Daoy (cell line): ENCODE results near the gene FGD5. TPM values are rescaled to one million over a fixed set of nuclear protein-coding genes. Genes with fewer than 3 reads are reported as not detected.
A peak's percentile ranks its signal among the peaks of the same experiment; 100 is the strongest.

ENCODE experiments used
- DNase-seq: peaks from one replicate; pipeline ENCODE4 v3.0.0-alpha.2; 2015; ENCODE audit warnings: low read depth
- total RNA-seq: library from RNA; depleted of rRNA; stranded (reverse); fragments of >200 nt; shearing (Covaris generic); gene quantifications from 2 replicates; pipeline ENCODE4 v1.2.3, GENCODE V29; 2014

Gene FGD5
- total RNA-seq, 1 experiment from 2014 or later: 7.0 TPM

DNA sequence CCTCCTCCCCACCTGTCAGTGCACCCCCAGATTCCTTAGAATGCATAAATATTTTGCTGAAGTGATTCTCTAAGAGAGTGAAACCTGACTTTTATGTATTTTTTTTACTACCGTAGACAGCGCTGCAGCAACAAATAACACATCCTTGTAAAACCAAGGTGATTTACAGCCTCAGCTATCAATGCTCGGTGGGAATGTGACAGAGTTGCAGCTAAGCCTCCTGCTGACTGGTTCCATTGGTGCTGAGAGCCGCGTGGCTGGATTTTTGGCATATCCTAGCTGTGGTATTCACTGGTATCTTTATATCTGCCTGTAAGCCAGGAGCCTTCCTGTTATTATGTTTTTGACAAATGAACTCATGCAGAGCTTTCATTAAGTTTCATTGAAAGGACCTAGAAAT lies 11.0 kb downstream of the FGD5 start:
- DNase-seq: no peak

DNA sequence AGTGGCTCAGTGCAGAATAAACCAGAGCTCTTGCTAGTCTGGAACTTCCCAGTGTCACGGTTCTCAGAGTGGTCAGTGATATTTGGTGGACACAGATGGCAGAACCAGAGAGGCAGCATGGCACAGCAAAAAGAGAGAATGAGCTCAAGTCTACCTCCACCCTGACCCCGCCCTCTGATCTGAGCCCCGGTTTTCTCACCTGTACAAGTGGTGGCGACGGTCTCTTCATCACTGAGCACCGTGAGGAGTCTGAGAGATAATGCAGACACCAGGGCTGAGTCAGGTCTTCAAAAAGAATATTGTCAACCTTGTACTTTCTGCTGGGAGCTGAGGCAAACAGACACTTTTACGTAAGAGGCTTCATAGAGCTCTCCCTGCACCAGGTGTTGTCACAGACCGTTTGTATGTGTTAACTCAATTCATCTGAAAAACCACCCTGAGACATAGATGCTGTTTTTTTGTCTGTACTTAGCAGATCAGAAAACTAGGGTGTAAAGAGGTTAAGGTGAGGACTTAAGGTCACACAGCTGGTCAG lies 13.2 kb downstream of the FGD5 start:
- DNase-seq: no peak

DNA sequence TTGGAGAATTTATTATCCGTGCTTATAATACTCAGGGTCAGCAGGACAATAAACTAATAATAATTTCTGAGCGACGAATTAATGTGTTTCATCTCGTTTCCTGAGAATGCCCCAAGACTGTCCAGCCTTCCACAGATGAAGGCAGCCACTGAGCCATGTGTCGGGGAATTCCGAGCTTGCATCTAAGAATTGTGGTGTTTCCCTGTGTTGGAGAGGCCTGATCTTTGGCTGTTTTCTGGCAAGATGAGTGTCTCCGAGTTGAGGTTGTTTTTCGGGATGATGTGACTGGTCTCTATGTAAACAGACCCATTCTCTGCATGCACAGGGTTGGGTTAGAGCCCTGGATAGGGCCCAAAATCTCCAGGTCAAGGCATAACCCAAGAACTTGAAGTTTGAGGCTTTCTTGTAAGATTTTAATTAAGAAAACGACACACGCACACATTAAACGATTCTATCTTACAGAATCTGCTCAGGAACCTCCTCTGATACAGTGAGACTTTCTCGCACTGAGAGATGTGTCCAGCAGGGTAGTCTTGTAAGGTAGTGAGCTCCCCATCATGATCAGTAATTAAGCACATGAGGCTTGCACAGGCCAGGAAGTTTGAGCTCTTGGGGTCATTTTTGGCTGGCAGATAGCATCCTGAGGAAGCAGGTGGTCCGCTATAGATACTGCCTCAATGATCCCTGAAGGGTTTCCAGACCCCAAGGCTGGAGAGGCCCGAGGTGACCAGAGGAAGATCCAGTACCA lies 14.4 kb downstream of the FGD5 start:
- DNase-seq: no peak

DNA sequence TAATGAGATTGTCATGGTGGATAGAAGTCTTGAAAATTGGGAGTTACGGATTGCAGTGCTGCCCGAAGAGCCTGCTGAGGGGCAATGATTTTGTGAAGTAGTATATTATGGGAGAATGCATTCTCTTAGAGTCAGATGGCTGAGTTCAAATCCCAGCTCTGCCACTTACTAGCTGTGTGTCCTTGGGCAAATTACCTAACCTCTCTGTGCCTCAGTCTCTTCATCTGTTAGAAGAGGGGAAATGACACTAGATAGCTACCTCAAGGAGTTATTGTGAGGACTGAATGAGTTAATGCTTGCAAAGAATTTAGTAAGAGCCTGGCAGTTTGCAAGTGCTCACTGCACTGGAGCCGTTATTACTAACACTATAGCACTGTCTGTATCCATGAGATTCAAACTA lies 15.4 kb downstream of the FGD5 start:
- DNase-seq: no peak

DNA sequence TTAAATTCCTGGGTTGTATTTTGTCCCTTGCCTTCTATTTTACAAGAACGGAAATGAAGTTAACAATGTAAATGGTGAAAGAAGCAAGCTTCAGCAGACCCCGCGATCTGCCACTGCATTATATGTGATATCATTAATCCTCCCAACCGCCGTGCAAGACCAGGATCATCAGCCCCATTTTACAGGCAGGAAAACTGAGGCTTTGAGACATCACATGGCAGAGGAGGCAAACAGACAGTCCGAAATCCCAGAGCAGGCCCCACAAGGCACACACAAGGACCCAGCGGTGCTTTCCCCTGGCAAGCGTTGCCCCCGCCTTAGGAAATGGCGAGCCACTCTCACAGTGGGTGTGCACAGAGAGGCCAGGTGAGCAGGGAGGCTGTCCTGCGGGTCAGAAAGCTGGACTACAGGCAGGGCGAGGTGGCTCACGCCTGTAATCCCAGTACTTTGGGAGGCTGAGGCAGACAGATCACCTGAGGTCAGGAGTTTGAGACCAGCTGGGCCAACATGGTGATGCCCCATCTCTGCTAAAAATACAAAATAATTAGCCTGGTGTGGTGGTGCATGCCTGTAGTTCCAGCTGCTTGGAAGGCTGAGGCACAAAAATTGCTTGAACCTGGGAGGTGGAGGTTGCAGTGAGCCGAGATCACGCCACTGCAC lies 16.2 kb downstream of the FGD5 start:
- DNase-seq: no peak

DNA sequence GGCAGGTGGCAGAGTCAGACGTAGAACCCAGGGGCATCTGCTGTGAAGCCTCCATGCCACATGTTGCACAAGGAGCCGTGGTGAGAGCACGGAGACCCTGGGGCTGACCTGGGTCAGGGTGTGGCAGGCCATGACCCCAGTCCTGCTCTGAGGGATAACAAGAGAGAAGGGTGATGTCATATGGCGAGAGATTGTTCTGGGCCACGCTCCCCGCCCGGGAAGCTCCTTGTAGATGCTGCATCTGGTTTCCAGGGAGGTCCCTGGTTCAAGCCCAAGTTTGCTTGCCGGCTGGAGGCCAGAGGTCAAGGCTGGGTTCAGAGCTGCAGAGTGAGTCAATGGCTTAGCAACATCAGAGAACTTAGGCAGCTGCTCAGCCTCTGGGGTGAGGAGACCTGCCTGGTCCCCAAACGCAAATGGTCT lies 17.3 kb downstream of the FGD5 start:
- DNase-seq: no peak

DNA sequence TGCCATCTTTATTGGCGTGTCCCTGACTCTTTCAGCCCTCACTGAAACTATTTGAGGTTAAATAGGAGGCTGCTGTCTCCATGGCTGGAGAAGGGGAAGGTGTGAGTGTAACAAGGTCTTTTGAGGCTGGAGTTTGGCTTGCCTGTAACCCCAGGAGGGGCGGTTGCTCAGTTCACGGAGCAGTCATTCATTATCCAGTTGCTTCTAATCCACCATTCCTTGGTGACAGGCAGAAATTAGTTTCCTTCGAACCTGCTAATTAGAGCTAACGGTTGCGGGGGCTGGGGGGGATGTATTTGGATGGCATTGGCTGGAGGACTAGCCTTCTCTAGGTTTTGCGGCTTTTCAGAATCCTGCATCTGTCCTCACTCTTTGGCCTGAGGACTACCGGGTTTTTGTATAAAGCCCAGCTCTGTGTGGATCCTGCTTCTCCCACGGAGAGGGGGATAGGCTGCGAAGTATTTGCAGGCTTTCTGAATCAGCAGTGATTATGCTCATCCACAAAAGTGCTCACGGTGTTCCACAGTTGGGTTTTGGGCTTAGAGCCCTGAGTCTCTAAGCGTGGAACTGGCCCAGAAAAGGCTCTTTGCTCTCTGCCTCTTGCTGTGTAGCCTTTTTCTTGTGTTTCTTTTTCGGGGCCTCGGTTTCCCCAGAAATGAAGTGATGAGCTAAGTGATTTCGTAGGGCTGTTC lies 18.6 kb downstream of the FGD5 start:
- DNase-seq: no peak

DNA sequence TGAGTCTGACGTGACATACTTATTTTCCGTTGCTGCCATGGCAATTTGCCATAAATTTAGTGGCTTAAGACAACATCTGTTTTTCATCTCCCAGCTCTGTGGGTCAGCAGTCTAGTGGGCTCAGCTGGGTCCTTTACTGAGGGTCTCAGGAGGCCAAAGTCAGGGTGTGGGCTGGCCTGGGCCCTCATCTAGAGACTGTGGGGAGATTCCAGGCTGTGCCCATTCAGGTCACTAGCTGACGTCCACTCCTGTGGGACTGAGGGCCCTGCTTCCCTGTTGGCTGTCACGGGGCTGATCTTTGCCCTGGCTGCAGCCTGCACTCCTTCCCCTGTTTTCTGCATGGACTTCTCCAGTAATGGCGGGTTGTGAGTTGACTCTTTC lies 19.1 kb downstream of the FGD5 start:
- DNase-seq: no peak

DNA sequence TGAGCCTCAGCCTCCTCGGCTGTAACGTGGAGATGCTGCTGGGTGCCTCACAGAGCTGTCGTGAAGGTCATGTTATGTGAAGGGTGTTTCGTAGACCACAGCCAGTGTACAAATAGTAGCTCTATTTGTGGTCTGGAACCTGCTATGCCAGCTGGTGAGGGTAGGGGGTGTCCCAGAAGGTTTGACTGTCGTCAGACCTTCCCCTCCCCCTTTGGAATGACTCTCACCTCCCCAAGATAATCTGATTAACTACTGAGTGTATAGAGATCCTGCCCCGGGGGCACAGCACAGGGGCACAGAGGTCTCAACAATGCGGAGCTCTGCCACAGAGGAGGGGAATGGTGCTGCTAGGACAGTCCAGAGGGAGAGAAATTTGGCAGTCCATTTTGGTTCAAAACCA lies 20.5 kb downstream of the FGD5 start:
- peak; percentile 32 for DNase-seq

DNA sequence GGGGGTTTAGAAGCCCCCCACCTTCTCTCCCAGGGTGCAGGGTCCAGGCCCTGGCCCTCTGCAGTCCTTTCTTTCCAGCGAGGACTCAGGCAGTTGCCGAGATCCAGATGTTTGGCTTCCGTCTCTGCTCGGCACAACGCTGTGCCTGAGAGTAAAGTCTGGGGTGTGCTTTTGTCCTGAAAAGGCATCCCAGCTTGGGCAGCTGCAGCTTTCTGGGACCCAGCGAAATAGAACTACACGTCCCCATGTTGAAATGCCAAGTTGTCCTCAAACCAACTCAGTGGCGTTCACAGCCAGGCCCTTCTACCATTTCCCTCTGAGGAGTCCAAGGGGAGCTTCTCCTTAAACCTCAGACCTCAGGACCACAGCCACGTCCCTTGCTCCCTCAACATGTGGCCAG lies 23.1 kb downstream of the FGD5 start:
- DNase-seq: no peak

DNA sequence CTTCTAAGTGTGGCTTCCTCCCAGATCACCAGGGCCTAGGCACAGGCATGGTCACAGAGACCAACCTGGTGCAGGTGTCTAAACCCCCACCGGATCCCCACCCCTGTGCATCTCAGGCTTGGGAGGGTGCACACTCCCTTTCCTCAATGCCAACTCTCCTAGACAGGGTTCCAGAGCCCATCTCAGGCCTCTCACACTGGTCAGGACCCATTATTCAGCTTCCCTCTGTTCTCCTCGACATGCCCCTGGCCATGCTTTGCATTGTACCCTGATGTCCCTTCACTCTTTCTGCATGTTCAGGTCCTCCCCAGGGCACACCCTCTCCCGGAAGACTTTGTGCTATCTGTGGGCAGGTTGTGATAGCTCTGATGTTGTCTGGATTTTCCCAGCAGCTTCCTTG lies 23.5 kb downstream of the FGD5 start:
- no peak for DNase-seq

DNA sequence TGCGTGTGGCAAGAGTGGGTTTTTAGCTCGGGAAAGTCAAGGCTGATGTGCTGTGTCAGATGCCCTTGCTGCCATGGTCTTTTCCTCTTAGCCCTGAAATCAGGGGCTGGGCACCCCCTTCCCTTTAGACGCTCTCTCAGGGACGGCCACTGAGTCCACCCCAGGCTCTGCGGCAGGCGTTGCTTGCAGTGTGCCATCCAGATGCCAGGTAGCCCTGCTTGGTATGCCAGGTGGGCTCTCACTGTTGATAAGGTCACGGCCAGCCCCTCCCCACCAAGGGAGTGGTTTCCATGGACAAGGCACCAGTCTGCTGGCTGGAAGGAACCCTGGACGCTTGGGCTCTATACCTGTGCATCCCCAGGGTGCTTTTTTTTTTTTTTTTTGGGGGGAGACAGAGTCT lies 24.6 kb downstream of the FGD5 start:
- no peak for DNase-seq

DNA sequence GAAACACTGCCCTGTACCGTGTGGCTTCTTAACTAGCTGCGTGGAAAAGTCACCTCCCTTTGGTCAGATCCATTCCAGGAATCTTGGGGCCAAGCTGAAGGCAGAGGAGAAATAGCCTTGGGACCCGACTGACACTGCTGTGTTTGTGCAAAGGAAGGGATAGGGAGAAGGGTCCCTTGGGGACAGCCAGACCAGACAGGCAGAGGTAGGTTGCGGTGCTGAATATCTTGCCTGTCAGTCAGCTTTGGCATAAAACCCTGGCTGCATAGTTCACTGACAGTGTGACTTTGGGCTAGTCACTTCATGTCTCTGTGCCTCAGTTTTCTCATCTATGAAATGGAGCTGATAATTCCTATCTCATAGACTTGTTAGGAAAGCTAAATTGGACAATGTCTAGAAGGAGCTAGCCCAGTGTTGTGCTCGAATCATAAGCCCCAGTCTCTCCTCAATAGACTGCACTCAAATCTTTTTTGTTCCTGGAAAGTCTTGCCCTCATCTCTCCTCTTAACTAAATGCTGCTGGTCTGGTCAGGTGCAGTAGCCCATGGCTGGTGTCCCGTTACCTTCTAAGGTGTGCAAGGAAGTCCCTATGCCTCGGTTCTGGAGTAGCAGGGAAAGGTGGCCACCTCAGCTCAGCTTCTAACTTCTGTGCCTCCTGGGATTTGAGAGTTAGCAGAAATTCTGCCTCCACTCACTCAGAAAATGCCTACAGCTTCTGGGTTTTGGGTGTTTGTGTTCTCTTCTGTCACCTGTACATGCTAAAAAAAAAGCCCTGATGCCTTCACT lies 25.8 kb downstream of the FGD5 start:
- no peak for DNase-seq

DNA sequence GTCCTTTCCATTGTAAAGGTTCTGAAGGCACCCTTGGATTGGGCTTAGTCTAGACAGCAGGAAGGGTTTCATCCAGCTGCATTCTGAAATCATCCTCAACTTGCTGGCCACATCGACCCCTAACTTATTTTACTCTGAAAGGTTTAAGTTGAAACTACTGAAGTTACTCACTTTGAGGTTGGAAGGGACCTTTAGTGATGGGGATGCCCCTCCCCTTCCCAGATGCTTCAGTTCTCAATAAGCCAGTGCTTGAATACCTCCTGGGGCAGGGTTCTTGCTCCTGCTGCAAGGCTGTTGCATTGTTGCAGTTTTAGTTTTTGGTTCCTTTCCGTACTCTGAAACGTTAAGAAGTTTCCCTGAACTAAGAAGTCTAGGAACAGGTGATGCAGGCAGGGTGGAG lies 26.4 kb downstream of the FGD5 start:
- DNase-seq: no peak

DNA sequence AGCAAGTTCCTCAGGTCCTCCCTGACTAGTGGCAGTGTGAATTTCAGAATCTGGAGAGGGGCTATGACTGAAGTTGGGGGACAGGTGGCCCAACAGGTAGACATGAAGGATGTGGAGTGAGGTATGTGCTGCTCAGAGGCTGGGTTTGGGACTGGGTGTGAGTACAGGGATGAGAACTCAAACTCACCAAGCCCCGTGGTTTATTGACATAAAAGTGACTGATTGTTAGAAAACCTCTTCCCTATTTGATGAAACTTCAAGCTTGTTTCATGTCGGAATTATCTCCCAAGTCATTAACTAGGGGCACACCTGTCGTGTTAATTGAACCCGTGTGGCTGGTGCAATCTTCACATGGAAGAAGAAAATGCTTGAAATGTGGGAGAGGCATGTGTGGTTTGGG lies 27.1 kb downstream of the FGD5 start:
- DNase-seq: no peak

DNA sequence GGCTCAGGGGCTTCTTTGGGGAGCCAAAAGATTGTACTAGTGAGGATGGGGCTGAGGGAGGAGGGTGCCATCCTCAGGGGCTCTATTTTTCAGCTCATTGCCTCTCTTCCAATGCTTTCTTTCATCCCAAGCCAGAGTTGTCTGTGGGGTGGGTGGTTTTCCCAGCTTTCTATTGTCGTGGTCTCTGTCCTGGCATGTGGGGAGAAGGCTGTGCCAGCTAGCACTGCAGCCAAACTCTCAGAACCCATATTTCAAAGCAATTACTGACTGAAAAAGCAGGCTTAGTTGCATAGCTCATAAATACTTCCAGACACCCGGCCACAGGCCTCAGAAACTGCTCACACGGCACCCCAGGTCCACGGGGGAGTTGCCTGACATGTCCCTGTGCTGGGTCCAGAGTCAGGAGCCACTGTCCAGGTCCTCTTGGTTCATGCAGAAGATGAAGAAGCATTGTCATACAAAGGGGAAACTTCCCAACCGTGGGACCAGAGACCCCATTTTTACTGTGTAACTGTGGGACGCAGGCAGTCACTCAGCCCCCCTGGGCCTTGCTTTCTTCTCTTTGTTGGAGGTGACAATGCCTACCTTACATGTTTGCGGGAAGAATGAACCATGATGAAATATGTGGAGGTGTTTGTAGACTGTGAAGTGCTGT lies 27.6 kb downstream of the FGD5 start:
- no peak for DNase-seq

DNA sequence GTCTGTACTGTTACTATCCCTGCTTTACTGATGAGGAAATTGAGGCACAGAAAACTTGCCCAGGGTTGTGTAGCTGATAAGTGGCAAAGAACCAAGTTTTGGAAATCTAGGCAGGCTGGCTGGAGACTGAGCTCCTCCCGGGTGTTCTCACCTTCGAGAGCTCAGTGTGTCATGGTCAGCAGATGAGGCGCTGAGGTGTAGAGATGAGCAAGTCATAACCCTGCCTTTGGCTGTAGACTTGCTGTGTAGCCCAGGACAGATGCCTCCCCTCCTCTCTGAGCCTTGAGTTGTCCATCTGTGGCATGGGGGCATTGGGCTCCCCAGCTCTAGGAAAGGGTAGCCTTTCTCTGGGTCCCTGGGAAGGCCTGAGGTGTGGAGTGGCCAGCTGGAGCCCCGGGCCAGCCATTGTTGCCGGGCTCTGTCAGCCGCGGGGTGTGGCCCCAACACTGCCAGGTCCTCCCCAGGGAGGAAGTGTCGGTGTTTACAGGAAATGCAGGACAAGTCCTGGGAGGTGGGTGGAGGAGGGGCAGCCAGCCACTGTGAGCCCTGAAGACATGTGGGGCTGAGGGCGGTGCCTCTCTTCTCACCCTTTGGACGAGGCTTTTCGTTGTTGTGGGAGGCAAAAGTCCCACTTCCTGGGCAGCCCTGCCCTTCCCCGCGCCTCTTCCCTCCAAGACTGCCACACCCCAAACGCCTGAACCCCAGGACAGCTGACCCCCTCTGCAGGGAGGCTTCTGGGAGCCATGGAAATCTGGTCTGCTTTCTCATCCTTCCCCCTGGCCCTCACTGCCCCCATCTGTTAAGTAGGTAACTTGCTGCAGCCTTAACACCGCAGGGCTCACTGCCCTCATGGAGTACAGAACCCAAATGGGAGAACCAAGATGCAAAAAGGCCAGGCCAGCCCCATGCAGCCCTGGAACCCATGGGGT lies 29.1 kb downstream of the FGD5 start:
- DNase-seq: peak; percentile 68

DNA sequence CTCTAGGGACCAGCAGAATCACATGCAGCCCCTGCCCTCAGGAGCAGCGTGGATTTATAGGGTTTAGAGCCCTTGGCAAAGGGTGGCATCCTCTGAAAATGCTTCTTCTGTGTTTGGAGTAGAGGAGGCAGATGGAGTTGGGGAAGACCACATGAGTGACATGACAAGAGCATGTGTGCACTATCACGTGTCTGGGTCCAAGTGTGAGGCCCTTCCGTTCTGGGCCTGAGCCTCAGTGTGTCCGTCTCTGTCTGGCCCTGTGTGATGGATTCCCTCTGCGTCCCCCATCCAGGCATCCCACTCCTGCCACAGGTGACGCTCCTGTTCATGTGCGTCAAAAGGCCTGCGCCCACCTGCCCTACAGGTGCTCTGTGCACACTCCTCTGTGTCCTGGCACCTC lies 30.1 kb downstream of the FGD5 start:
- no peak for DNase-seq

DNA sequence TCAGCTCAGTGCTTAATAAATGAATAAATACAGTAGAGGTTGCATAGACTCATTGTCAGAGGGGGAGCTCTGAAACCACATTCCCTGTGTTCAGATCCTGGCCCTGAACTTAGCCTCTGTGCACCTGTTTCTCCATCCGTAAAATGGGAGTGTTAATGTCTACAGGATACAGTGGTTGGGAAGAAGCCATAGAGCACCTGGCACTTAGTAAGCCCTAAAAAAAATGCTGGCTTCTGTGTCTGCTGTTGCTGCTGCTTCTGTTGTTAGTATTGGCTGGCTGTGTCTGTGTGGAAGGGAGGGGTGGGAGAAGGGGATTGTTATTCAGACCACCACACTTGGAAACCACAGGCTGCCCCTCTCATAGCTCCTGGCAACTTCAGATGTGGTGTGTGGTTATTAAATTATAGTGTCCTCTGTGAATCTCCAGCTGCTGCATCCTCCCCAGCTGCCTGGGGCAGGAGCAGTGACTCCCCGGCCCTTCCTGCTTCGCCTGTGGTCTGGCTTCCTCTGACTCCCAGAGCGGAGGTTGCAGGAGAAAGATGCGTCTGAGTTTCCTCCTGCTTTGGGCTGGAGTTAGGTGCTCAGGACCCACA lies 31.0 kb downstream of the FGD5 start:
- peak; percentile 57 for DNase-seq

DNA sequence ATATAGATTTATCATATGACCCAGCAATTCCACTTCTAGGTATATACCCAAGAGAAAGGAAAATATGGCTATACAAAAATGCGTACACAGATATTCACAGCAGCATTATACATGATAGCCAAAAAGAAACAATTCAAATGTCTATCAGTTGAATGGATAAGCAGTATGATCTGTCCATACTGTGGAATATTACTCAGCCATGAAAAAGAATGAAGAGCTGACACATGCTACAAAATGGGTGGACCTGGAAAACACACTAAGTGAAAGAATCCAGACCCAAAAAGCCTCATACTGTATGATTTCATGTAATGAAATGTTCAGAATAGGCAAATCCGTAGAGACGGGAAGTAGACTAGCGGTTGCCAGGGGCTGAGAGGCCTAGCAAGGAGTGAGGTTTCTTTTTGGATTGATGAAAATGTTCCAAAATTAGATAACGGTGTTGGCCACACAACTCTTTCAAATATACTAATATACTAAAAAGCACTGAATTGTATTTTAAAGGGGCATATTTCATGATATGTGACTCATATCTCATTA lies 33.4 kb downstream of the FGD5 start:
- no peak for DNase-seq
